OCI-LY1 (cell line): Measurements from ENCODE around the gene CLCN5.

Experiments used
- H2AFZ ChIP-seq: fragments of 200-600 bp; sonication (generic), shearing (Covaris generic); 2 replicates; pipeline ENCODE4 v1.6.0; 2014; ENCODE audit warnings: antibody characterized with exemption, mild to moderate bottlenecking, low read length
- H3F3A ChIP-seq: fragments of 200-600 bp; sonication (generic), shearing (Covaris generic); 2 replicates; pipeline ENCODE4 v1.6.0; 2014; ENCODE audit warnings: mild to moderate bottlenecking, antibody characterized with exemption, low read length, moderate library complexity; ENCODE audit not compliant: insufficient read depth
- H3K27ac ChIP-seq: fragments of 200-600 bp; sonication (generic); 2 replicates; pipeline ENCODE4 v1.5.1; 2014; ENCODE audit warnings: low read length, mixed run types, mild to moderate bottlenecking, low read depth; ENCODE audit not compliant: poor library complexity, severe bottlenecking
- H3K27me3 ChIP-seq: fragments of 200-600 bp; sonication (generic); 2 replicates; pipeline ENCODE4 v1.6.0; 2014; ENCODE audit warnings: antibody characterized with exemption, mild to moderate bottlenecking, low read length, moderate library complexity; ENCODE audit not compliant: insufficient read depth
- H3K36me3 ChIP-seq: fragments of 200-600 bp; sonication (generic); 2 replicates; pipeline ENCODE4 v1.6.1; 2014; ENCODE audit warnings: mild to moderate bottlenecking, antibody characterized with exemption, low read length, moderate library complexity, mixed read lengths; ENCODE audit not compliant: insufficient read depth
- H3K4me1 ChIP-seq: fragments of 200-600 bp; sonication (generic); 2 replicates; pipeline ENCODE4 v1.5.1; 2014; ENCODE audit warnings: mild to moderate bottlenecking, low read length, moderate library complexity; ENCODE audit not compliant: insufficient read depth, severe bottlenecking
- H3K4me2 ChIP-seq: fragments of 200-600 bp; sonication (generic), shearing (Covaris generic); 2 replicates; pipeline ENCODE4 v1.6.1; 2014; ENCODE audit warnings: low read length
- H3K4me3 ChIP-seq: fragments of 200-600 bp; sonication (generic); 2 replicates; pipeline ENCODE4 v1.5.1; 2014; ENCODE audit warnings: low read length, low read depth, mild to moderate bottlenecking, mixed read lengths; ENCODE audit not compliant: poor library complexity, severe bottlenecking
- H3K79me2 ChIP-seq: fragments of 200-600 bp; shearing (Covaris generic); 2 replicates; pipeline ENCODE4 v1.6.1; 2016; ENCODE audit warnings: mixed run types, low read length, mixed read lengths; ENCODE audit not compliant: insufficient read depth
- H3K9ac ChIP-seq: fragments of 200-600 bp; sonication (generic), shearing (Covaris generic); 2 replicates; pipeline ENCODE4 v1.6.1; 2014; ENCODE audit warnings: mild to moderate bottlenecking, low read length, mixed read lengths
- H3K9me2 ChIP-seq: fragments of 200-600 bp; sonication (generic), shearing (Covaris generic); 2 replicates; pipeline ENCODE4 v1.6.1; 2014; ENCODE audit warnings: low read depth, mild to moderate bottlenecking, low read length, mixed read lengths
- H3K9me3 ChIP-seq: fragments of 200-600 bp; shearing (Covaris generic); 2 replicates; pipeline ENCODE4 v1.6.1; 2014; ENCODE audit warnings: low read length, mixed read lengths
- H4K20me1 ChIP-seq: fragments of 200-600 bp; sonication (generic), shearing (Covaris generic); 2 replicates; pipeline ENCODE4 v1.6.0; 2016; ENCODE audit warnings: mild to moderate bottlenecking, low read length; ENCODE audit not compliant: insufficient read depth
- EZH2 ChIP-seq: fragments of 200-600 bp; sonication (generic), shearing (Covaris generic); IDR thresholded peaks from 2 replicates; pipeline ENCODE4 v1.8.0; 2017; ENCODE audit warnings: borderline replicate concordance, mixed run types, mild to moderate bottlenecking, antibody characterized with exemption, low read length, moderate library complexity, mixed read lengths
- TF ChIP-seq, protein P1 (sequence below): fragments of 200-600 bp; sonication (generic), shearing (Covaris generic); IDR thresholded peaks from 2 replicates; pipeline ENCODE4 v1.5.1; 2017; ENCODE audit warnings: mild to moderate bottlenecking, antibody characterized with exemption, low read length, moderate library complexity, mixed read lengths

Gene CLCN5

DNA sequence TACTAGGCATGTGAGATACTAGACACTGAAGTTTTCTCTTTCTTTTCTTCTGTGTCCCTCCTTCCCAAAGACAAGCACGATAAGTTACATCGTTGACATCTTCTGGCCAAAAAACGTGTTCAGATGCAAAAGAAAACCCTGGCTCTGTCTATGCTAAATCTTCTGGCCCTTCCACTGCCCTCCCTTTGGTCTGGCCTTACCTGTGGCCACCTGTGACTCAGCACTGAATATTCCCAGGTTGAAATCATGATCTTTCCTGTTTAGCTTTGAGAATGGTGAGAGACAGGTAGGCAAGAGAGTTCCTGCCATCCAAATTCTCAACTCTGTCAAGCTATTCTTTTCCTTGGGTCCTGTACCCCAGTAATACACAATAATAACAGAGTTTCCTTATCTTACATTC, 12.3 kb downstream of the CLCN5 start:
- no peaks in the 10 kb centered on the region for H3K4me1 ChIP-seq
- H2AFZ ChIP-seq: no peak overlapping the region
- no peak overlapping the region for H3K9ac ChIP-seq
- TF ChIP-seq, protein P1, sequence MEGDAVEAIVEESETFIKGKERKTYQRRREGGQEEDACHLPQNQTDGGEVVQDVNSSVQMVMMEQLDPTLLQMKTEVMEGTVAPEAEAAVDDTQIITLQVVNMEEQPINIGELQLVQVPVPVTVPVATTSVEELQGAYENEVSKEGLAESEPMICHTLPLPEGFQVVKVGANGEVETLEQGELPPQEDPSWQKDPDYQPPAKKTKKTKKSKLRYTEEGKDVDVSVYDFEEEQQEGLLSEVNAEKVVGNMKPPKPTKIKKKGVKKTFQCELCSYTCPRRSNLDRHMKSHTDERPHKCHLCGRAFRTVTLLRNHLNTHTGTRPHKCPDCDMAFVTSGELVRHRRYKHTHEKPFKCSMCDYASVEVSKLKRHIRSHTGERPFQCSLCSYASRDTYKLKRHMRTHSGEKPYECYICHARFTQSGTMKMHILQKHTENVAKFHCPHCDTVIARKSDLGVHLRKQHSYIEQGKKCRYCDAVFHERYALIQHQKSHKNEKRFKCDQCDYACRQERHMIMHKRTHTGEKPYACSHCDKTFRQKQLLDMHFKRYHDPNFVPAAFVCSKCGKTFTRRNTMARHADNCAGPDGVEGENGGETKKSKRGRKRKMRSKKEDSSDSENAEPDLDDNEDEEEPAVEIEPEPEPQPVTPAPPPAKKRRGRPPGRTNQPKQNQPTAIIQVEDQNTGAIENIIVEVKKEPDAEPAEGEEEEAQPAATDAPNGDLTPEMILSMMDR: no peak
- no peak for TF ChIP-seq EZH2
- no peak overlapping the region for H3K27ac ChIP-seq
- H3K79me2 ChIP-seq: no peaks in the 10 kb centered on the region
- H3F3A ChIP-seq: no peaks in the 10 kb centered on the region
- H3K36me3 ChIP-seq: 0 out of 2 replicates have a peak, but pooled peaks cover 4% of the 10 kb centered on the region
- no peaks in the 10 kb centered on the region for H3K9me2 ChIP-seq
- H3K27me3 ChIP-seq: no peaks in the 10 kb centered on the region
- H3K4me2 ChIP-seq: no peak overlapping the region
- H4K20me1 ChIP-seq: no peaks in the 10 kb centered on the region
- H3K4me3 ChIP-seq: no peak overlapping the region
- no peaks in the 10 kb centered on the region for H3K9me3 ChIP-seq

DNA sequence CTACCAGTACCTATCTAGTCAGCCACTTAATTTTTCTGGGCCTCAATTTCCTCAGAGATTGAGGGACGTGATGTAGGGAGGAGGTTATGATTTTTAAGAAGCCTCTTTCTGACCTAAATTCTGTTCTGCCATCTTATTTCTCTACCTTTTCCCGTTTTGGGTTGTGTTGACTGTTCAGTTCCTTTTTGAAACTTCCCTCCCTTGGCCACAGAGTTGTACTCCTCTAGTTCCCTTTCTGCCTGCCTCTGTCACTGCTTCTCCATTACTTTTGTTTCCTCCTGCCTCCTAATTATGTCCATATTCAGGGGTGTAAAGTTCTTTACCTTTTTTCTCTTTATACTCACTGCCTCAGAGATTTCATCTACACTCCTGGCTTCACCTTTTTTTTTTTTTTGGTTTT, 25.4 kb downstream of the CLCN5 start:
- H2AFZ ChIP-seq: no peak overlapping the region
- no peak overlapping the region for H3K4me2 ChIP-seq
- no peaks in the 10 kb centered on the region for H3K9me2 ChIP-seq
- no peaks in the 10 kb centered on the region for H3K79me2 ChIP-seq
- no peak overlapping the region for H3K27ac ChIP-seq
- no peaks in the 10 kb centered on the region for H3F3A ChIP-seq
- no peak overlapping the region for H3K4me3 ChIP-seq
- H3K9me3 ChIP-seq: no peaks in the 10 kb centered on the region
- TF ChIP-seq, protein P1: no peak
- TF ChIP-seq EZH2: no peak
- no peaks in the 10 kb centered on the region for H3K4me1 ChIP-seq
- no peaks in the 10 kb centered on the region for H4K20me1 ChIP-seq
- no peaks in the 10 kb centered on the region for H3K27me3 ChIP-seq
- H3K36me3 ChIP-seq: no peaks in the 10 kb centered on the region
- no peak overlapping the region for H3K9ac ChIP-seq

DNA sequence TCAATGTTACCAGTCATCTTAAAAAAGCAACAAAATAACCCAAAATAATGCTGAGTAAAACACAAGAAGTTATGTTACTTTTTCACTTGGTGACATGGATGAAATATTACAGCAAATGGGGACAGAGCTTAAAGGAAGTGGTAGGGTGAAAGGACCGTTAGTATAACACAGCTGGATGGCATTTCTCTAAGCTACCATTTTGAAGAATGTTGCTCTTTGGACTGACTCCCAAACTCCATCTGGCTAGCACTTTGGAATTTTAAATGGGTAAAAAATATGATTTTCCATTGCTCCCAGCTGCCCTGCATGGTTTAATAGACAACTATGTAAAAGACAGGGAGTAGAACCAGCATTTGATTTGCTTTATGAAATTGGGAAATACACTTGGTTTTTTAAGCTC, 27.6 kb downstream of the CLCN5 start:
- Histone ChIP-seq H4K20me1 (no peaks in the 10 kb centered on the region), H3F3A (no peaks in the 10 kb centered on the region), H2AFZ (no peak overlapping the region), H3K4me1 (no peaks in the 10 kb centered on the region), H3K4me3 (no peak overlapping the region), H3K9me2 (no peaks in the 10 kb centered on the region), H3K9me3 (no peaks in the 10 kb centered on the region), H3K9ac (no peak overlapping the region), H3K27ac (no peak overlapping the region), H3K4me2 (no peak overlapping the region), H3K79me2 (no peaks in the 10 kb centered on the region), H3K36me3 (no peaks in the 10 kb centered on the region), H3K27me3 (no peaks in the 10 kb centered on the region)
- TF ChIP-seq, protein P1: no peak
- TF ChIP-seq EZH2: no peak
